HAP-1 (cell line): Measurements from ENCODE around the gene ZBTB9.

Experiments
- DNase-seq, 2 experiments: peaks; one replicate each; pipeline ENCODE4 v3.0.0-alpha.2; 2016 to 2020; ENCODE audit warnings: low spot score in 2 of 2
- H3K27me3 ChIP-seq: fragments of 250-450 bp; sonication (Bioruptor Pico); 2 replicates; pipeline ENCODE4 v1.5.1; 2020; ENCODE audit warnings: low read depth, mild to moderate bottlenecking, moderate library complexity
- H3K36me3 ChIP-seq: fragments of 250-450 bp; sonication (Bioruptor Pico); replicated peaks from 2 replicates; pipeline ENCODE4 v1.5.1; 2020; ENCODE audit warnings: mild to moderate bottlenecking
- H3K4me1 ChIP-seq: fragments of 250-450 bp; sonication (Bioruptor Pico); 2 replicates; pipeline ENCODE4 v1.5.1; 2020; ENCODE audit warnings: mild to moderate bottlenecking
- H3K4me3 ChIP-seq: fragments of 250-450 bp; sonication (Bioruptor Pico); 2 replicates; pipeline ENCODE4 v1.5.1; 2020; ENCODE audit warnings: mild to moderate bottlenecking, moderate library complexity
- H3K9me3 ChIP-seq: fragments of 250-450 bp; sonication (Bioruptor Pico); 2 replicates; pipeline ENCODE4 v1.5.1; 2020; ENCODE audit warnings: mild to moderate bottlenecking, moderate library complexity
- in situ Hi-C: fragments of 300-500 bp; cut with MboI; formaldehyde crosslinking; loops from 3 replicates; pipeline ENCODE4 v1.14.3; 2020; ENCODE audit warnings: low sequenced_read_pairs, inconsistent platforms, mixed read lengths

The ZBTB9 gene

DNA sequence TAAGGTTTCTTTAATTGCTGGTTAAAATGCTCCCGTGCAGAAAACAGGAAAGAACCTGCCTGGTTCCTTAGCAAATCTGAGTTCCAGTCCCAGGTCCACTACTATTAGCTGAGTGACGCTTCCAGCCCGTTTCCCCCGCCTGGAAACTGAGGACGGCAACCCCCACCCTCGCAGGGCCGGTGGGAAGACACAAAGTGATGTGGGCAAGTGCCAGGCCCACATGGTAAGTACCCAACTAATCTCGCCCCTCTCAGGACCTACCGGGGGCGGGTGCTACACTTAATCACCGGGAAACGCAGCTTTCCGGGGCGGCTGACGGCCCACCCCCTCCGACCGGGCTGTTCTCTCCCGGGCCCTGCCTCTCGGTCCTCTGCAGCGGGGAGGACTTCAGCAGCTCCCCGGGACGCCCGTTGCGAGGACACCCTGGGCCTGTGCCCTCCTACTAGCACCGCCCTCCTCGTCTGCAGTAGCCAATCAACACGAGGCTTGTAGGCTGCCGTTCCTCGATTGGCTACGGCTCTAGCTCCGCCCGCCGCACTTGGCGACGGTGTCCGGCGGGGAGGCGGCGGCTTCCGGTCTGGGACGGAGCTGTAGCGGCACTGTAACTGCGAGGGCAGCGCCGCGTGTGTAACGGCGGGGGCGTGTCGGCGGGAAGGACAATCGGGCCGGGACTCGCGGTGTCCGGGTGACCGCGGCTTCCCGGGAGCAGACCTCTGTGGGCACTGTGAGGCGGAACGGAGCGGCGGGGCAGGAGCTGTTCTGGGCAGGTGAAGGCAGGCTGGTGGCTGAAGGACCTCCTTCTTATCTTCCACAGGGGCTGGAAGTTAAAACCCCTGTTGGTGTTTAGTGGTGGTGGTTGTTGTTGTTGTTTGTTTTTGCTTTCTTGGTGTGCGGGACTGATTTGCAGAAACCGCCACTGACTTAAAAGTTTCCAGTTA is at the start of gene ZBTB9:
Gene ZBTB9, plus strand, starts transcription at position 568 of the 938 bp plus-strand sequence. CDS start 525 bp downstream, outside the sequence.
- Histone ChIP-seq H3K9me3 (no peaks in the 10 kb centered on the region; the same call in 1 of the 2 replicates), H3K4me3 (peak within 1 kb of the TSS; percentile 81), H3K36me3 (peaks cover 4% of the 10 kb centered on the region; the same call in 1 of the 2 replicates), H3K27me3 (no peaks in the 10 kb centered on the region), H3K4me1 (no peaks in the 10 kb centered on the region)
- in situ Hi-C loops = no loop called here
- peak; percentile 97 for DNase-seq

GRCh38 chr6:33404884-33405283 is 49.5 kb upstream of the ZBTB9 start:
- no peaks in the 10 kb centered on the region for H3K27me3 ChIP-seq
- H3K9me3 ChIP-seq = no peaks in the 10 kb centered on the region
- peaks cover 82% of the 10 kb centered on the region for H3K36me3 ChIP-seq
- no peak overlapping the region for H3K4me3 ChIP-seq
- in situ Hi-C loops = no loop called here
- no peak for DNase-seq
- peaks cover 2% of the 10 kb centered on the region; the same call in 1 of the 2 replicates for H3K4me1 ChIP-seq

GRCh38 chr6:33405386-33405940 is 48.9 kb upstream of the ZBTB9 start:
- in situ Hi-C loops = no loop called here
- H3K36me3 ChIP-seq = peaks cover 77% of the 10 kb centered on the region
- no peaks in the 10 kb centered on the region for H3K27me3 ChIP-seq
- H3K9me3 ChIP-seq = no peaks in the 10 kb centered on the region
- DNase-seq = no peak
- peaks cover 3% of the 10 kb centered on the region; the same call in 1 of the 2 replicates for H3K4me1 ChIP-seq
- no peak overlapping the region for H3K4me3 ChIP-seq

GRCh38 chr6:33406126-33406525 is 48.2 kb upstream of the ZBTB9 start:
- DNase-seq = no peak
- Histone ChIP-seq H3K4me3 (no peak overlapping the region), H3K27me3 (no peaks in the 10 kb centered on the region), H3K9me3 (no peaks in the 10 kb centered on the region), H3K36me3 (peaks cover 71% of the 10 kb centered on the region), H3K4me1 (peaks cover 3% of the 10 kb centered on the region; the same call in 1 of the 2 replicates)
- in situ Hi-C loops = no loop called here

- Histone ChIP-seq H3K27me3 (no peaks in the 10 kb centered on the region), H3K36me3 (peaks cover 60% of the 10 kb centered on the region), H3K9me3 (no peaks in the 10 kb centered on the region), H3K4me1 (peaks cover 6% of the 10 kb centered on the region), H3K4me3 (no peak overlapping the region)
- no peak for DNase-seq
- in situ Hi-C loops = no loop called here
Measured at GRCh38 chr6:33407132-33407718, 47.2 kb upstream of the ZBTB9 start.

DNA sequence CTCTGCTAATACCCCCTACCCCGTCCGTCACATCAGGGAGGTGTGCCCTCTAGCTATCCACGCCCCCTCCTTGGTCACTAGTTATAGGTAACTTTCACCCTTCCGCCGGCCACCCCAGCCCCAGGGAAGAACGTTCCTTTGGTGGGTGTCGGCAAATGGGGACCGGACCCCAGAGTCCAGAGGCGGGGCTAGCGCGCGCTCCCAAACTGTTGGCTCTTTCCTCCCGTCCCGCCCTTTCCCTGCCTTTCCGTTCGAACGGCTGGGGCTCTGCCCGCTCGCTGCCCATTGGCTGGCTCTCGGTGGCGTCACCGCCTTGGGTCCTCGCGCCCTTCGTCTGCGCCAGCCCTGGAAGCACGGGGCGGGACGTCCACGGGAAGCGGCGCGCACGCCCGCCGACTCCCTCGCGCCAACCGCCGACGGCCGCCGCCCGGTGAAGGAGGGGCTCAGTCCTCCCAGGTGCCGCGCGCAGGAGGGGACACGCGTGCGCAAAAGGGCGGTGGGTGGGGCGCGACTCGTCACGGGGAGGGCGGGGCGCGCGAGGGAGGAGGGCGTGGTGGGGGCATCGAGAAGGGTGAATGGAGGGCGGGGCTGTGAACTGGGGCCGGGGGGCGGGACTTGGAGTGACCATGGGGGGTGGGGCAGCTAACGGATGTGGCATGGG is 44.2 kb upstream of the ZBTB9 start:
- H3K36me3 ChIP-seq = peaks cover 47% of the 10 kb centered on the region
- H3K4me3 ChIP-seq = peak overlapping the region; percentile 46
- in situ Hi-C loops = no loop called here

DNA sequence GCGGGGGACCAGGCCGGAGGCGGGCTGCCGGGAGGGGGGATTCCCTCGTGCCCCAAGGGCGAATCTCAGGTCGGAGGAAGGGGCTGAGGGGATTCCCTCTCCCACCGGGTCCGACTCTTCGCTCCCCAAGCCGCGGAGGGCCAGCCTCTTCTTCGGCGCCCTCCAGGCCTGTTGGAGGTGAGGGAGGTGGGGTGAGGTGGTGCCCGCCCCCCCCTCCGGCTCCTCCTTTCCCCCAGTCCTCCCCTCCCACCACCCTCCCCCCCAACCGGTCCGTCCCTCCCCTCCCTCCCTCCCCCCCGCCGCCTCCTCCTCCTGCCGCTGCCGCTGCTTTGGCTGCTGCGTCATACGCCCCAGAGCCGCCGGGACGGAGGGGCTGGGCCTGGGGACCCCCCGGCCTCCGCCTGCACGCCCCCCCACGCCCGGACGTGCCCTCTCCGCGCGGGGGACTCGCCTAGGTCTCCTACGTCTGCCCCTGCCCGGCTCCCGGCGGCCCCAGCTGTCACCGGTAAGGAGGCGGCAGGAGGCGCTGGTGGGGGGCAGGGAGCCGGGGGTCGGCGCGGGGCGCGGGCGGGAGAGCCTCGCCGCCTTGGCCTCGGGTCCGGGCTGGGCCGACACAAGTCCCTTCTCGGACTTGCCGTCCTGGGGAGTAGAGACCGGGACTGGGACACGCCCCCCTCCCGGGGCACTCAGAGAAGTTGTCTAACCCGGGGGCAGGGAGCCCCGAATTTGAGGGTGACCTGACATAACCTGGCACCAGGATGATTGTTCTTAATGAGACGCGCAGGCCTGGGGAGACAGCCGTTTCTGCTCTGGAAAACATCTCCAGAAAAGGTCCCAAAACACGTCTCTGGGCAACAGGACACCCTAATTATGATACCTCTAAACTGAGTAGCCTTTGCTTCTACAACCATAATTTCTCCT is 43.4 kb upstream of the ZBTB9 start, which contains the start of gene PHF1:
Gene PHF1, plus strand, starts transcription at position 304 of the 921 bp plus-strand sequence. CDS start 1,250 bp downstream, outside the sequence.
- no peaks in the 10 kb centered on the region for H3K27me3 ChIP-seq
- in situ Hi-C loops = no loop called here
- DNase-seq = peak in 1 of 2 experiments; percentile 64
- H3K4me1 ChIP-seq = peaks cover 6% of the 10 kb centered on the region
- H3K36me3 ChIP-seq = peaks cover 47% of the 10 kb centered on the region
- H3K9me3 ChIP-seq = no peaks in the 10 kb centered on the region
- H3K4me3 ChIP-seq = peak within 1 kb of the TSS; percentile 46

More for the DNA sequence above, 44.2 kb upstream of the ZBTB9 start:
- no peaks in the 10 kb centered on the region for H3K9me3 ChIP-seq
- H3K27me3 ChIP-seq = no peaks in the 10 kb centered on the region
- H3K4me1 ChIP-seq = peaks cover 6% of the 10 kb centered on the region
- DNase-seq = peak; percentile 93 to 98

DNA sequence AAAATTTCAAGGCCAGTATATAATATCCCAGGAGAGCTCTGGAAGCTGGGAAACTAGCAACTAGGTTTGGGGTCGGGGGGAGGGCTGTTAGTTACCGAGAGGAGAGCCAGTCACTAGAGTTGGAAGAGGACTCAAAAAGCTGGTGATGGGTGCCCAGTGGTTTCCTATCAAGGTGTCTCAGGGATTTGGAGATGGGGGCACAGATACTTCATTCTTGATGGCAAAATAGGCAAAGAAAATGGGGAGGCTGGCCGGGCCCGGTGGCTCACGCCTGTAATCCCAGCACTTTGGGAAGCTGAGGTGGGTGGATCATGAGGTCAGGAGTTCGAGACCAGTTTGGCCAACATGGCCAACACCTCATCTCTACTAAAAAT is 42.8 kb upstream of the ZBTB9 start:
- peaks cover 45% of the 10 kb centered on the region for H3K36me3 ChIP-seq
- H3K27me3 ChIP-seq = no peaks in the 10 kb centered on the region
- peaks cover 12% of the 10 kb centered on the region for H3K4me1 ChIP-seq
- in situ Hi-C loops = no loop called here
- peak overlapping the region; percentile 46 for H3K4me3 ChIP-seq
- no peaks in the 10 kb centered on the region for H3K9me3 ChIP-seq
- no peak for DNase-seq

DNA sequence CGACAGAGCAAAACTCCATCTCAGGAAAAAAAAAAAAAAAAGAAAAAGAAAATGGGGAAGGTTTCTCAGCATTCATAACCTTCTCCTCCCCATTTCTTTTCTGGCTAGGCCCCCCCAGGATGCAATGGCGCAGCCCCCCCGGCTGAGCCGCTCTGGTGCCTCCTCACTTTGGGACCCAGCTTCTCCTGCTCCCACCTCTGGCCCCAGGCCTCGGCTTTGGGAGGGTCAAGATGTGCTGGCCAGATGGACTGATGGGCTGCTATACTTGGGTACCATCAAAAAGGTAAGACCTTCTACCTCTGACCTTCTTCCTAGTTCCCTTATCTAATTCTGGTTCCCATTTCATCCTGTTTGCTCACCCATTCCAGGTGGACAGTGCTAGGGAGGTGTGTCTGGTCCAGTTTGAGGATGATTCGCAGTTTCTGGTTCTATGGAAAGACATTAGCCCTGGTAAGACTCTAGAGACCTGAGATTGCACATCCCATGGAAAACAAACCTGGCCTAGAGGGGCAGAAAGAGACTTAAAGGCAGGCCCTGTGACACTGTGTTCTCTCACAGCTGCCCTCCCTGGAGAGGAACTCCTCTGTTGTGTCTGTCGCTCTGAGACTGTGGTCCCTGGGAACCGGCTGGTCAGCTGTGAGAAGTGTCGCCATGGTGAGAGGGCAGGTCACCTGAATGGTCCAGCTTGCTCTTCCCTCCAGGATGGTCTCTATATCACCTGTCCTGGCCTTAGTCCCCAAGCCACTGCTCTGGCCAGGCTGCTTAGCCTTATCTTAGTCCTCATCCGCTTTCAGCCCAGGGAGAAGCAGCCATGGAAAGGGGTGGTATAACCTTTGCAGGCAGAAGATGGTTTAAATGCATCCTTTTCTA is 42.0 kb upstream of the ZBTB9 start:
- no peaks in the 10 kb centered on the region for H3K9me3 ChIP-seq
- in situ Hi-C loops = no loop called here
- no peak for DNase-seq
- no peaks in the 10 kb centered on the region for H3K27me3 ChIP-seq
- peaks cover 38% of the 10 kb centered on the region for H3K36me3 ChIP-seq
- no peak overlapping the region for H3K4me3 ChIP-seq
- H3K4me1 ChIP-seq = peaks cover 18% of the 10 kb centered on the region

- Histone ChIP-seq H3K9me3 (no peaks in the 10 kb centered on the region), H3K4me1 (peaks cover 20% of the 10 kb centered on the region), H3K27me3 (no peaks in the 10 kb centered on the region), H3K4me3 (no peak overlapping the region), H3K36me3 (peaks cover 27% of the 10 kb centered on the region)
- in situ Hi-C loops = no loop called here
- no peak for DNase-seq
Measured at GRCh38 chr6:33413241-33414120, 40.9 kb upstream of the ZBTB9 start.

DNA sequence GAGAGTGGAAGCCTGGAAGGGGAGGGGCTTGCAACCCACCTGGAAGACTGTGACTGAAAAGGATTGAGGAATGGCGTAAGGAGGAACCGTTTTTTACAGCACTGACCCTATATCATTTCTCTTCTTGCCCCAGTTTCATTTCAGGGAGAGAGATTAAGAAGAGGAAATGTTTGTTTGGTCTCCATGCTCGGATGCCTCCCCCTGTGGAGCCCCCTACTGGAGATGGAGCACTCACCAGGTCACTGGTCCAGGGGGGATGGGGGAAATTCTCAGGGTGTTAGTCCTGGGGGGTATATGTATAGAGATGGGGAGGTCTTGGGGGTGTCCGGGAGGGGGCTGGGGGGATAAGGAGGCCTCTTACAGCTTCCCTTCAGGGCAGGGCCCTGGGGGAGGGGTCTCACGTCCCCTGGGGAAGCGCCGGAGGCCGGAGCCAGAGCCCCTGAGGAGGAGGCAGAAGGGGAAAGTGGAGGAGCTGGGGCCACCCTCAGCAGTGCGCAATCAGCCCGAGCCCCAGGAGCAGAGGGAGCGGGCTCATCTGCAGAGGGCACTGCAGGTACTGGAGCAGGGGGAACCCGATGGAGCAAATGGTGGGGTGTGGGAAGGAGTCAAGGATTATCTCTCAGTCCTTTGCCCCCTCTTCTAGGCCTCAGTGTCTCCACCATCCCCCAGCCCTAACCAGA is 39.6 kb upstream of the ZBTB9 start:
- Histone ChIP-seq H3K27me3 (no peaks in the 10 kb centered on the region), H3K4me1 (peaks cover 23% of the 10 kb centered on the region), H3K9me3 (no peaks in the 10 kb centered on the region), H3K36me3 (peaks cover 26% of the 10 kb centered on the region), H3K4me3 (no peak overlapping the region)
- in situ Hi-C loops = no loop called here
- DNase-seq = peak in 1 of 2 experiments; percentile 49
